HG02588 (cell line): ENCODE measurements around the gene SHISAL2A.

ENCODE experiments used
- ATAC-seq: cut with Tn5 transposase; IDR thresholded peaks from one replicate; pipeline ENCODE4 v1.9.1; 2021; ENCODE audit warnings: mild to moderate bottlenecking, moderate library complexity; ENCODE audit not compliant: unreplicated experiment

SHISAL2A gene

GRCh38 chr1:52615489-52616042 lies 17.4 kb upstream of the SHISAL2A start:
- ATAC-seq: no peak

GRCh38 chr1:52621950-52622349 lies 11.0 kb upstream of the SHISAL2A start:
- no peak for ATAC-seq

GRCh38 chr1:52623812-52624211 lies 9.2 kb upstream of the SHISAL2A start:
- ATAC-seq: no peak

- no peak for ATAC-seq
These were observed 5.9 kb upstream of the SHISAL2A start for GRCh38 chr1:52627028-52627427.

- no peak for ATAC-seq
These were observed 4.2 kb upstream of the SHISAL2A start for GRCh38 chr1:52628614-52629324.

- ATAC-seq: no peak
These were observed 3.7 kb upstream of the SHISAL2A start for GRCh38 chr1:52629325-52629643.

- no peak for ATAC-seq
These were observed 3.3 kb upstream of the SHISAL2A start for GRCh38 chr1:52629667-52630066.

- no peak for ATAC-seq
These were observed 1.1 kb upstream of the SHISAL2A start for GRCh38 chr1:52631759-52632331.

- ATAC-seq: no peak
These were observed 355 bp downstream of the SHISAL2A start for GRCh38 chr1:52633291-52633754.

GRCh38 chr1:52634111-52634510 lies 1.1 kb downstream of the SHISAL2A start:
- ATAC-seq: no peak

- no peak for ATAC-seq
These were observed 2.5 kb downstream of the SHISAL2A start for GRCh38 chr1:52635321-52636089.

GRCh38 chr1:52636721-52637695 lies 4.0 kb downstream of the SHISAL2A start:
- peak; percentile 79 for ATAC-seq

- ATAC-seq: no peak
These were observed 5.0 kb downstream of the SHISAL2A start for GRCh38 chr1:52637946-52638345.

GRCh38 chr1:52640697-52641096 lies 7.7 kb downstream of the SHISAL2A start:
- no peak for ATAC-seq

GRCh38 chr1:52641307-52641706 lies 8.3 kb downstream of the SHISAL2A start:
- ATAC-seq: no peak

- no peak for ATAC-seq
These were observed 12.3 kb downstream of the SHISAL2A start for GRCh38 chr1:52645261-52645660.

- ATAC-seq: no peak
These were observed 18.9 kb downstream of the SHISAL2A start for GRCh38 chr1:52651904-52652303.

- no peak for ATAC-seq
These were observed 20.4 kb downstream of the SHISAL2A start for GRCh38 chr1:52653207-52653849.

- ATAC-seq: no peak
These were observed 21.1 kb downstream of the SHISAL2A start for GRCh38 chr1:52654063-52654462.

GRCh38 chr1:52657702-52658101 lies 24.7 kb downstream of the SHISAL2A start:
- ATAC-seq: no peak
